Measurements from ENCODE around the gene DNAJC13. TPM values are rescaled to one million over a fixed set of nuclear protein-coding genes. Genes with fewer than 3 reads are reported as not detected.

Gene DNAJC13
- total and polyA plus RNA-seq, 2 experiments from 2014 or later, result 15.1 to 55.4 TPM

DNA sequence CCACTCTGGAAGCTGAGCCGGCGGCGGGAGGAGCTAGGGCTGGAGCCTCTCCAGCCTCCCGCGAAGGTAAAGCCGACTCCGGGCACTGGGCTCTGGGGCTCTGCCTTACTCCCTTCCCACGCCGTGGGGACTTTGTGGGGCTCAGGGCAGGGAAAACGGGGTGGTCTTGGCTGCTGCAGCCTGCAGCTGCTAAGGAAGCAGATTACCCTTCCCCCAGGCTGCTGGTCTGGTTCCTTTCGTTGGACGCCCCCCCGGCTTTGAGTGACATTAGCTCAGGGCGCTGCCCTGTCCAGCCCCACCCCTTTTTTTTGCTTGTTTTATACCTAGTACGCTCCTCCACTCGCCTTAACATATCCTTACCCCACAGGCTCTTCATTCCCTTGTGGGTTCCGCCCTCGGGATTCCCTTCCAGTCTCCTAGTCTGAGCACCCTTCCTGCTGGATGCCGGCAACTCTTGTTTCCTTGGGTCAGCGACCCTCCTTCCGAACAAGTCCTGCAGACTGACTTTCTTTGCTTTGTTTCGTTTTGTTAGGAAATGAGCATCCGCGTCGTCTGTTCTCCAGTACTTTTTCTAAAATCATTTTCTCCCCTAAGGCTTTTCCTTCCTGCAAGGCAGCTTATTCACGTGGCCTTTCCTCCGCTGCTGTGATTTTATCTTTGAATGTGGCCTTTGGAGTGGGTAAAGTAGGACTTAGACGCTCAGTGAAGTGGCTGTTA, 551 bp downstream of the DNAJC13 start:
- H3K4me2 ChIP-seq, result peak overlapping the region; percentile 85
- no peaks in the 10 kb centered on the region for H3K9me3 ChIP-seq (ENCODE audit: low read depth)
- no peaks in the 10 kb centered on the region for H3K9me2 ChIP-seq (replicated peaks; ENCODE audit: insufficient read depth)
- peaks cover 47% of the 10 kb centered on the region for H3K79me2 ChIP-seq
- H3K27ac ChIP-seq, result peak overlapping the region; percentile 93
- H3K4me3 ChIP-seq, result peak overlapping the region; percentile 88
- H3K4me1 ChIP-seq (ENCODE audit: insufficient read depth), result peaks cover 23% of the 10 kb centered on the region
- peak overlapping the region; percentile 67 for H2AFZ ChIP-seq
- peak; percentile 85 for DNase-seq (ENCODE audit: low spot score)
- no peaks in the 10 kb centered on the region for H3K36me3 ChIP-seq (replicated peaks; ENCODE audit: insufficient read depth, low read depth)
- WGBS (ENCODE audit: low lambda C conversion rate, missing lambda C conversion rate), result 1% methylated on average over 19 of the region's 28 CpGs
- H4K20me1 ChIP-seq (ENCODE audit: insufficient read depth, poor library complexity, severe bottlenecking), result peaks cover 12% of the 10 kb centered on the region
- TF ChIP-seq EZH2 (IDR thresholded peaks at IDR 0.05; ENCODE audit: borderline replicate concordance), result no peak
- TF ChIP-seq, protein P1, sequence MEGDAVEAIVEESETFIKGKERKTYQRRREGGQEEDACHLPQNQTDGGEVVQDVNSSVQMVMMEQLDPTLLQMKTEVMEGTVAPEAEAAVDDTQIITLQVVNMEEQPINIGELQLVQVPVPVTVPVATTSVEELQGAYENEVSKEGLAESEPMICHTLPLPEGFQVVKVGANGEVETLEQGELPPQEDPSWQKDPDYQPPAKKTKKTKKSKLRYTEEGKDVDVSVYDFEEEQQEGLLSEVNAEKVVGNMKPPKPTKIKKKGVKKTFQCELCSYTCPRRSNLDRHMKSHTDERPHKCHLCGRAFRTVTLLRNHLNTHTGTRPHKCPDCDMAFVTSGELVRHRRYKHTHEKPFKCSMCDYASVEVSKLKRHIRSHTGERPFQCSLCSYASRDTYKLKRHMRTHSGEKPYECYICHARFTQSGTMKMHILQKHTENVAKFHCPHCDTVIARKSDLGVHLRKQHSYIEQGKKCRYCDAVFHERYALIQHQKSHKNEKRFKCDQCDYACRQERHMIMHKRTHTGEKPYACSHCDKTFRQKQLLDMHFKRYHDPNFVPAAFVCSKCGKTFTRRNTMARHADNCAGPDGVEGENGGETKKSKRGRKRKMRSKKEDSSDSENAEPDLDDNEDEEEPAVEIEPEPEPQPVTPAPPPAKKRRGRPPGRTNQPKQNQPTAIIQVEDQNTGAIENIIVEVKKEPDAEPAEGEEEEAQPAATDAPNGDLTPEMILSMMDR (IDR thresholded peaks at IDR 0.05; ENCODE audit: poor library complexity), result no peak
- no peak for TF ChIP-seq EZH2phosphoT487 (IDR thresholded peaks at IDR 0.05; ENCODE audit: low read depth, severe bottlenecking, unreplicated experiment)
- no peaks in the 10 kb centered on the region for H3K27me3 ChIP-seq

DNA sequence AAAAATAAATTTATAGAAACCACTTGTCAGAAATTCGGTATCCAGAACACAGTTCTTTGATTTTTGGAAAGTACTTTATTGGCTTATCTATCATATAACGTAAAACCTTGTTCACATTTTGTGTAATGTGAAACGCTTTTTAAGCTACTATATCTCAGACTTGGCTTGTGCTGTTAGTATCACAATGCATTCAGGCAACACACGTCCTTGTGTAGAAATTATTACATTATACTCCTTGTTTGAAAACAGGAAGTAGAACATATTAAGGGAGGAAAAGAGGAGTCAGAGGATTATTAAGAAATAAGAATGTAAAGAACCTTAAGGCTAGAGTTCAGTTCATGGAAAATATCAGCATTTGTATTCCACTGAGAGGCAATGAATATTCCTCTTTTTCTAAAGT, 1.6 kb downstream of the DNAJC13 start:
- no peak for DNase-seq (ENCODE audit: low spot score)
- Histone ChIP-seq H3K4me3 (peak overlapping the region; percentile 88), H3K4me2 (peak overlapping the region; percentile 85), H3K36me3 (replicated peaks; ENCODE audit: insufficient read depth, low read depth) (no peaks in the 10 kb centered on the region), H3K27me3 (no peaks in the 10 kb centered on the region), H3K9me3 (ENCODE audit: low read depth) (no peaks in the 10 kb centered on the region), H4K20me1 (ENCODE audit: insufficient read depth, poor library complexity, severe bottlenecking) (peaks cover 20% of the 10 kb centered on the region), H2AFZ (no peak overlapping the region), H3K4me1 (ENCODE audit: insufficient read depth) (peaks cover 28% of the 10 kb centered on the region), H3K79me2 (peaks cover 57% of the 10 kb centered on the region), H3K27ac (peak overlapping the region; percentile 93), H3K9me2 (replicated peaks; ENCODE audit: insufficient read depth) (no peaks in the 10 kb centered on the region)
- no peak for TF ChIP-seq EZH2 (IDR thresholded peaks at IDR 0.05; ENCODE audit: borderline replicate concordance)
- TF ChIP-seq EZH2phosphoT487 (IDR thresholded peaks at IDR 0.05; ENCODE audit: low read depth, severe bottlenecking, unreplicated experiment), result no peak
- TF ChIP-seq, protein P1 (IDR thresholded peaks at IDR 0.05; ENCODE audit: poor library complexity), result no peak
- WGBS (ENCODE audit: low lambda C conversion rate, missing lambda C conversion rate), result 32% methylated on average over 4 of the region's 4 CpGs

DNA sequence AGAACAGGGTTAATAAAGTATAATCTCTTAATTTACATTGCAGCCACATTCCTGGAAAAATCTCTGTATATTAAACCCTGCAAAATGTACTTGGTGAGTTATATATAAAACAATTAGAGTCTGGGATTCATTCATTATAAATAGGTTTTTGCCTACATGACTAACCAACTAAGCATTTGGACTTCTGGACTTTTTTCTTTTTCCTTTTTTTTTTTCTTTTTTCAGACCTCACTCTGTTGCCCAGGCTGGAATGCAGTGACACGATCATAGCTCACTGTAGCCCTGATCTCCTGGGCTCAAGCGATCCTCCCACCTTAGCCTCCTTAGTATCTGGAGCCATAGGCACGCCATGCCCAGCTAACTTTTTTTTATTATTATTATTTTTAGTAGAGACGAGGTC, 4.5 kb downstream of the DNAJC13 start:
- Histone ChIP-seq H3K36me3 (replicated peaks; ENCODE audit: insufficient read depth, low read depth) (no peaks in the 10 kb centered on the region), H3K4me2 (peak overlapping the region; percentile 85), H3K9me2 (replicated peaks; ENCODE audit: insufficient read depth) (no peaks in the 10 kb centered on the region), H3K9me3 (ENCODE audit: low read depth) (no peaks in the 10 kb centered on the region), H3K4me1 (ENCODE audit: insufficient read depth) (peaks cover 20% of the 10 kb centered on the region), H3K27ac (peak overlapping the region; percentile 40), H2AFZ (no peak overlapping the region), H4K20me1 (ENCODE audit: insufficient read depth, poor library complexity, severe bottlenecking) (peaks cover 29% of the 10 kb centered on the region), H3K4me3 (no peak overlapping the region), H3K79me2 (peaks cover 87% of the 10 kb centered on the region), H3K27me3 (no peaks in the 10 kb centered on the region)
- TF ChIP-seq EZH2 (IDR thresholded peaks at IDR 0.05; ENCODE audit: borderline replicate concordance) (no peak), EZH2phosphoT487 (IDR thresholded peaks at IDR 0.05; ENCODE audit: low read depth, severe bottlenecking, unreplicated experiment) (no peak)
- TF ChIP-seq, protein P1 (IDR thresholded peaks at IDR 0.05; ENCODE audit: poor library complexity), result no peak
- no peak for DNase-seq (ENCODE audit: low spot score)
- WGBS (ENCODE audit: low lambda C conversion rate, missing lambda C conversion rate), result 95% methylated on average over 4 of the region's 4 CpGs
